HG03103 (cell line): ENCODE data around the gene RBM26.
"Not testable (repeated sequence)": the region's sequence is repeated elsewhere in the genome, so short reads cannot be mapped to it uniquely, and the experiment has no call there.

Experiments
- ATAC-seq: cut with Tn5 transposase; IDR thresholded peaks from one replicate; pipeline ENCODE4 v1.9.1; 2021; ENCODE audit warnings: low read depth; ENCODE audit not compliant: unreplicated experiment

The RBM26 gene

DNA sequence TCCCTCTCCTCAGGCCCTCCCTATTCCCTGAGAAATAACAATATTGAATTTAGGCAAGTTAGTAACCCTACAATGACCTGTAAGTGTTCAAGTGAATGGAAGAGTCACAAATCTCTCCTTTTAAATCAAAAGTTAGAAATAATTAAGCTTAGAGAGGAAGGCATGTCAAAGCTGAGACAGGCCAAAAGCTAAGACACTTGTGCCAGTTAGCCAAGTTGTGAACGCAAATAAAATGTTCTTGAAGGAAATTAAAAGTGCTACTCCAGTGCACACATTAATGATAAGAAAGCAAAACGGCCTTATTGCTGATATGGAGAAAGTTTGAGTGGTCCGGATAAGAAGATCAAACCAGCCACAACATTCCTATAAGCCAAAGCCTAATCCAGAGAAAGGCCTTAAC, 120.9 kb downstream of the RBM26 start:
- no peak for ATAC-seq

DNA sequence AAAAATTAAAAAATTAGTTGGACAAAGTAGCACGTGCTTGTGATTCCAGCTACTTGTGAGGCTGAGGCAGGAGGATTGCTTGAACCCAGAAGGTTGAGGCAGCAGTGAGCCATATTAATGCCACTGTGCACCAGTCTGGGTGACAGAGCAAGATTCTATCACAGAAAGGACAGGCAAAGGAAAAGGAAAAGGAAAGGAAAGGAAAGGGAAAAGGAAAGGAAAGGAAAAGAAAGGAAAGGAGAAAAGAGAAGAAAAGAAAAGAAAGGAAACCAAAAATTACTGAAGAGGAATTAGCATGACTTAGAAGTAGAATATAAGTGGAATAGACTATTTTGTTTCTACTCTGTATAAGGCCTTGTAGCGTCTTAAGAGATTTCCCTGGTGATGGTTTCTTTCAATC, 122.3 kb downstream of the RBM26 start:
- ATAC-seq: no peak

DNA sequence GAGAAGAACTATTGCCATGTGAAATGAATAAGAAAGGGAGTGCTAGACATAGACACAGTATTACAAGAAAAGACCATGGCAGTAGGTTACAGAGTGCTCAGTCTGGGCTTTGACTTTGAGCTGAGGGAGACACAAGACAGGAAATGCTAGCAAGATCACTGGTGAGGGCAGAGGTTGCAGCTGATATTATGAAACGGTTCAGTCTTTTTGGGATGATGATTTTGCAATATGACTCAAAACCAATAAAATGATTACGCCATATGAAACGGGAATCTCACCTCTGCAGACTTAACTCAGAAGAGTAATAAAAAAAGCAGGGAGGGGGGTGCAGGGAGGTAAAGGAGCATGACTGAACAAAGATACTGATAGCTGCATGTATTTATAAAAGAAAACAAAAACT, 123.1 kb downstream of the RBM26 start:
- ATAC-seq: no peak

DNA sequence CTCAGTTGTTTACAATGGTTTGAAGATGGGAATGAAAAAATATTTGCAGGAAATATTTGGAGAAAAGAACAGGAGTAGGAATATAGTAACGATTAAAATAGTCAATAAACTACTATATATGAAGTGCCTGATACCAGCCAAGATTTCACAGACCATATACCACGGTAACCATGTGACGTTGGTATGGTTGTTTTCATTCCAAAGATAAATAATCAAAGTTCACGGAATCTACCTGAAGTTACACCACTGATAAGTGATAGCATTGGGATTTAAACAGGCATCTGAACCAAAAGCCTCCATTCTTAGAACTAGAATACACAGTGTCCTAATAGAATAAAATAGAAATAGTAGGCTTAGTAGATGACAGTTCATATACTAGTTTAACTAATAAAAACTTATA, 123.5 kb downstream of the RBM26 start:
- ATAC-seq: no peak

DNA sequence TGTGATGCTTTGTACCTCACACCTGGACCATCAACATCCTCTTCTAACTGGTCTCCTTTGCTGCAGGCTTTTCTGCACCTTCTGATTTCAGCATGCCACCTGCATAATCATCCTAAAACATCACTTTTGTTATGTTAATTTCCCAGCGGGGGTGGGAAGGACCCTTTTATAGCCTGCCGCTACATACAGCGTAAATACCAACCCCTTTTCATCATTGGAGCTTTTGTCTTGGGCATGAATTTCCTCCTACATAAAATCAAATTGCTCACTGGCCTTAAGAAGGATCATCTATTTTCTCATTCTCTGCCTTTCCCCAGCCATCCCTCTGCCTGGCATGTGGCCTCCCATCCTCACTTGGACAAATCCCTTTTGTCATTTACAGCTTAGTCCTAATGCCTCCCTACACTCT, 124.7 kb downstream of the RBM26 start:
- no peak for ATAC-seq

DNA sequence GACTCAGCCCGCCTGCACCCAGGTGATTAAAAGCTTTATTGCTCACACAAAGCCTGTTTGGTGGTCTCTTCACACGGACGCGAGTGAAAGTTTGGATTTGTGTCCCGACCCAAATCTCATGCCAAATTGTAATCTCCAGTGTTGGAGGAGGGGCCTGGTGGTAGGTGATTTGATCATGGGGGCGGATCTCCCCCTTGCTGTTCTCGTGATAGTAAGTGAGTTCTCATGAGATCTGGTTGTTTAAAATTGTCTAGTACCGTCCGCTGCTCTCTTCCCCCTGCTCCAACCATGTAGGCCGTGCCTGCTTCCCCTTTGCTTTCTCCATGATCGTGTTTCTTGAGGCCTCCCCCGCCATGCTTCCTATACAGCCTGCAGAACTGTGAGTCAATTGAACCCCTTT, 126.3 kb downstream of the RBM26 start:
- ATAC-seq: not testable (repeated sequence)

DNA sequence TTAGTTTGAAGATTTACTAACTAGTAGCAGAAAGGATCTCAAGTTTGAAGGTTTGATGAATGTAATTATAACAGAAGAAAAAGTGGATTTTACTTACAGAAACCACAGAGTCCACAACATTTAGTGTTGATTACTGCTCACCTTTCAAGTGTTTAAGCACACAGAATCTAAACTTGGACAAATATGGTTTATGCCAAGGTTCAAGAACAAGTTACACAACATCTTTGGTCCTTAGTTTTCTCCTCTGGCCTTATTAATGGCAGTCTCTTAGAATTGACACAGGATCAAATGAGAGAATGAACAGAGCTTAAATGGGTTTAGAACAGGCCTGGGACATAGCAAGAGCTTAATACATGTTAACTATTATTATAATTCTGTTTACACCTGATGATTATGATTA, 133.0 kb downstream of the RBM26 start:
- no peak for ATAC-seq

DNA sequence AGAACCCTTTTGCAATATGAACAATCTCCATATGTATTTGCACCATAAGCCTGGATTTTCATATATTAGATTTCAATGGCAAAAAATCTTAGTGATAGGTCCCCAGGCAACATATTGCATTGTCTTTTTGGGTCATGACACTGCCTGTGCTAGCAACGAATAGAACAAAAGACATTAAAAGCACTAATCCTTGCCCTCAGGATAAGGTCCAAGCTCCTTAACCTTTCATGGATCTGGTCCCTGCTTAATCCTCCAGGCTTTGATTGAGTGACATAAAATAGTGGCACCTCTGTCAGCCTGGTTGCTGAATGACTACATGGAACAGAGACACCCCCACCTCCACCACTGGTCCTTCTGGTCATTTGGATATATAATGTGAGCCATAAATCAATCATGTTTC, 134.4 kb downstream of the RBM26 start:
- ATAC-seq: no peak

DNA sequence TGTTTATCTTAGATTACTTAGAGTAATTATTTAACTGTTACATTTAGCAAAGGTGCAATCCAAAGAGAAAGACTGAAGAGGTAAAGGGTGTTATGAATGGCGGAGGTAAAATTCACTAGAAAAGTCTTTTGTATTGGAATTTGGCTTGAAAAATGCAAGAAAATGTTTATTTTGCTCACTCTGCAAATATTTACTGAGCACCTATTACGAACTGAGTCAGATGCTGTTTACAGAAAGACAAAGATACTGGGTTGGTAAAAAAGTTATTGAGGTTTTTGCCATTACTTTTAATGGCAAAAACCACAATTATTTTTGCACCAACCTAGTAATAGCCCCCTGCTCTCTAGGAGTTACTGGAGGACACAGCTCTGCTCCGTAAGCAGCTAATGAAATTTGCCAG, 135.2 kb downstream of the RBM26 start:
- no peak for ATAC-seq
